Osteocyte (in vitro differentiated cells): ENCODE data around the gene TMEM9B. TPM values are rescaled to one million over a fixed set of nuclear protein-coding genes. Genes with fewer than 3 reads are reported as not detected.

Experiments
- DNase-seq: peaks from one replicate; pipeline ENCODE4 v3.0.0; 2021; ENCODE audit warnings: mixed read lengths; ENCODE audit not compliant: unreplicated experiment; ENCODE audit errors: extremely low spot score
- H3K27ac Mint-ChIP-seq: one replicate; pipeline ENCODE4 v1.8.0; 2021; ENCODE audit warnings: mild to moderate bottlenecking, mixed read lengths; ENCODE audit not compliant: unreplicated experiment
- H3K27me3 Mint-ChIP-seq: one replicate; pipeline ENCODE4 v1.8.0; 2021; ENCODE audit warnings: mixed read lengths; ENCODE audit not compliant: unreplicated experiment
- H3K36me3 Mint-ChIP-seq: one replicate; pipeline ENCODE4 v1.8.0; 2021; ENCODE audit warnings: mixed read lengths; ENCODE audit not compliant: unreplicated experiment
- H3K4me1 Mint-ChIP-seq: one replicate; pipeline ENCODE4 v1.8.0; 2021; ENCODE audit warnings: mixed read lengths; ENCODE audit not compliant: unreplicated experiment
- H3K4me3 Mint-ChIP-seq: one replicate; pipeline ENCODE4 v1.8.0; 2021; ENCODE audit warnings: mild to moderate bottlenecking, moderate library complexity, mixed read lengths; ENCODE audit not compliant: unreplicated experiment
- H3K9me3 Mint-ChIP-seq: one replicate; pipeline ENCODE4 v1.8.0; 2021; ENCODE audit warnings: mixed read lengths; ENCODE audit not compliant: unreplicated experiment
- CTCF ChIP-seq: fragments of 200-600 bp; sonication (generic); IDR thresholded peaks from 2 replicates; pipeline ENCODE4 v1.5.0; 2021; ENCODE audit warnings: antibody characterized with exemption, mild to moderate bottlenecking, moderate library complexity
- total RNA-seq: library from RNA; stranded (reverse); gene quantifications from 2 replicates; pipeline ENCODE4 v1.2.1, GENCODE V29; 2021

Gene TMEM9B
- total RNA-seq, 1 donor from 2014 or later, result 35.9 TPM

- Mint-ChIP-seq H3K27ac (peak overlapping the region; percentile 94), H3K27me3 (no peaks in the 10 kb centered on the region), H3K9me3 (peaks cover 5% of the 10 kb centered on the region), H3K4me1 (peaks cover 52% of the 10 kb centered on the region), H3K4me3 (no peak overlapping the region), H3K36me3 (no peaks in the 10 kb centered on the region)
- no peak for TF ChIP-seq CTCF
- no peak for DNase-seq
Observed at GRCh38 chr11:8907116-8907515, 57.1 kb downstream of the TMEM9B start.

- H3K27me3 Mint-ChIP-seq, result no peaks in the 10 kb centered on the region
- H3K9me3 Mint-ChIP-seq, result peaks cover 9% of the 10 kb centered on the region
- H3K4me1 Mint-ChIP-seq, result peaks cover 48% of the 10 kb centered on the region
- H3K27ac Mint-ChIP-seq, result peak overlapping the region; percentile 75
- no peak overlapping the region for H3K4me3 Mint-ChIP-seq
- TF ChIP-seq CTCF, result no peak
- no peak for DNase-seq
- H3K36me3 Mint-ChIP-seq, result peaks cover 3% of the 10 kb centered on the region
Observed at GRCh38 chr11:8905528-8906165, 58.6 kb downstream of the TMEM9B start.

- Mint-ChIP-seq H3K4me3 (no peak overlapping the region), H3K9me3 (peaks cover 25% of the 10 kb centered on the region), H3K27ac (no peak overlapping the region), H3K4me1 (peaks cover 5% of the 10 kb centered on the region), H3K27me3 (no peaks in the 10 kb centered on the region), H3K36me3 (peaks cover 12% of the 10 kb centered on the region)
- DNase-seq, result no peak
- TF ChIP-seq CTCF, result no peak
Observed at GRCh38 chr11:8899119-8899753, 65.0 kb downstream of the TMEM9B start.

Other genes starting within 250 kb of the TMEM9B start
- 28.8 and 32.6 TPM in 2 replicates for gene AKIP1, start 53.3 kb downstream of the TMEM9B start, total RNA-seq
- gene C11orf16, start 31.5 kb downstream of the TMEM9B start, total RNA-seq, result not detected in 2 replicates
- not detected in 2 replicates for gene ASCL3, start 21.4 kb downstream of the TMEM9B start, total RNA-seq
- 0.97 and 1.1 TPM in 2 replicates for gene NRIP3, start 39.6 kb upstream of the TMEM9B start, total RNA-seq
- gene SCUBE2, start 127.2 kb upstream of the TMEM9B start, total RNA-seq, result 1.9 and 3.3 TPM in 2 replicates